GM21360 (cell line): ENCODE data around the gene KRTAP10-10.
"Not testable (repeated sequence)": the region's sequence is repeated elsewhere in the genome, so short reads cannot be mapped to it uniquely, and the experiment has no call there.

Experiments used
- ATAC-seq: cut with Tn5 transposase; IDR thresholded peaks from one replicate; pipeline ENCODE4 v1.9.1; 2021; ENCODE audit warnings: mild to moderate bottlenecking, moderate library complexity; ENCODE audit not compliant: unreplicated experiment

The KRTAP10-10 gene

DNA sequence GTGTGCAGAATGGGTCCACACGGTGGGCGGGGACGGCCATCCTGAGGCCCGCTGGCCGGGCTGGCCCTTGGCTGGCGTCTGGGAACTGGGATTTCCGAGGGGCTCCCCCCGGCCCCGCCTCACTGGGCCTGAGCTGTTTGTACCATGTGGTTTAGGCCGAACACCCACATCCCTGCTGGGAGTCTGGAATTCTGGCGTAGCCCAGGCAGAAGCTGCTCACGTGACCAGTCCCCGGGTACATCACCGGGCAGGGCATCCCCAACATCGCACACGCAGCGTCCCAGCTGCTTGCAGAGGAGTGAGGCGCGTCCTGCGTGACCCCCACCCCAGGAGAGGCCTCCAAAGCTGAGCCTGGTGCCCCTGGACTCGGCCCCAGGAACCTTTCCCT lies 34.7 kb upstream of the KRTAP10-10 start:
- ATAC-seq: no peak

DNA sequence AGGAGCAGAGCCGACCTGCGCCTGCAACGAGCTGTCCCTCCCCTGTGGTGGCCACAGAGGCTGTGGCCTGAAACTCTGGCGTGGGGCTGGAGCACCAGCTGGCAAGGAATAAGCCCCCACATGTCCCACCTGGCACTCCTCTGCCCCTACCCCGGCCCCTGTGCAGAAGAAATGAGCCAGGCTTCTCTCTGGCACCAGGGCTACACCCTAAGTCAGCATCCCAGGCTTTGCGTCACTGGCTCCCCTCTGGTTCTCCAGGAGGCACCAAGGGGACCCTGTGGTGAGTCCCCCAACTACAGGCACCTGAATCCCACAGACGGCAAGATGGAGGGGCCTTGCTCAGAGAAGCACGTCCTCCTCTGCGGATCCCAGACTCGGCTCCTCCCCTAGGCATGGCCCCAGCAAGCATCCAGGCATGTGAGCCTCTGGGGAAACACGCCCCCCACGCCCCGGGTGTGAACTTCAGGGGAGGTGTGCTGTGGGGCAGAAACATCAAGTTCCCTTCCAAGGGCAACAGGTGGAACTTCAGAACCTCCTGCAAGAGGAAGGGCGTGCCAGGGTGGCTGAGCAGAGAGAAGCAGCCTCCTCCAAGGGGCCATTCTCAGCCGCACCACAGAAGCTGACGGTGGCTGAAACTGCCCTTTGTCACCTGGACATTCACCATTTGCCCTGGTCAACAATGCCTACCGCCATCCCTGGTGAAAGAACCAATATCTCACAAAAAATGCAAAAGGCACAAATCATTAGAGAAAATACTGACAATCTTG lies 33.9 kb upstream of the KRTAP10-10 start:
- ATAC-seq: no peak

DNA sequence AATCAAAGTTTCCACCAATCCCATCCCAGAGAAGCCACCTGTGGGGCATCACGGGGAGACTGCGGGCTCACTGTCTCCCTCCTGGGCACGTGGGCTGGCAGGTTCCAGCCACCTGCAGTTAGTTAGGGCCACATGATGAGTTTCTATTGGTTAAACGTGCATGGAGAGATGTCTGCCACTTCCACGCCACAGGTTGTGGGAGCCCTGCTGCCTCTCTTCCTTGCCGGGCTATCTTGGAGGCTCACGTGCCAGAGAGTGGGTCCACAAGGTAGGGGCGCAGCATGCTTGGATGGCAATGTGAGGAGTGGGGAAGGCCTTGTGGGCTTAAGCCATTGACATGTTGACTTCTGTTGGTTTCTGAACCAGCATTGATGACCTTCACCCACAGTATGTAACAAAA lies 33.2 kb upstream of the KRTAP10-10 start:
- no peak for ATAC-seq

DNA sequence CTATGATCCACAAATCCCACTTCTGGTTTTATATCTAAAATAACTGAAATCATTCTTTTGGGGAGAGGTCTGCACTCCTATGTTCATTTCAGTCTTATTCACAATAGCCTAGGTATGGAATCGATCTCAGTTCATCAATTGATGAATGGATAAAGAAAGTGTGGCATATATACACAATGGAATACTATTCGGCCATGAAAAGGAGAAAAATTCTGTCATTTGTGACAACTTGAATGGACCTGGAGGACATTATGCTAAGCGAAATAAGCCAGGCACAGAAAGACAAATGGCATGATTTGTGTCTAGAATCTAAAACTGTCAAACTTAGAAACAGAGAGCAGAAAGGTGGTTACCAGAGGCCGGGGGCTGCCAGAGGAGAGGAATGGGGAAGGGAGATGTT lies 30.7 kb upstream of the KRTAP10-10 start:
- ATAC-seq: no peak

DNA sequence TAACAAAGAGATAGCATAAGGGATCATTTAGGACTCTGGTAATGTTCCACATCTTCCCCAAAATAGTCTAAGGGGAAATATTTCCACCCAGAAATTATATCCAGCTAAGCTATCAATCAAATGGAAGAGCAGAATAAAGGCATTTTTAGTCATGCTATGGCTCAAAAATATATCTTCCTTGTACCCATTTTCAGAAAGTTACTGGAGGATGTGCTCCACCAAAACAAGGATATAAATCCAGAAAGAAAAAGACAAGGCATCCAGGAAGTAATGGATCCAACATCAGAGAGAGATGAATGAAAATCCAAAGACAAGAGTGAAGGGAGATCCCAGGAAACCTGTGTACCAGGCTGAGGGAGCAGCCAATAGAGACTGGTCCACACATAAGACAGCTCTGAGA lies 28.0 kb upstream of the KRTAP10-10 start:
- ATAC-seq: no peak

DNA sequence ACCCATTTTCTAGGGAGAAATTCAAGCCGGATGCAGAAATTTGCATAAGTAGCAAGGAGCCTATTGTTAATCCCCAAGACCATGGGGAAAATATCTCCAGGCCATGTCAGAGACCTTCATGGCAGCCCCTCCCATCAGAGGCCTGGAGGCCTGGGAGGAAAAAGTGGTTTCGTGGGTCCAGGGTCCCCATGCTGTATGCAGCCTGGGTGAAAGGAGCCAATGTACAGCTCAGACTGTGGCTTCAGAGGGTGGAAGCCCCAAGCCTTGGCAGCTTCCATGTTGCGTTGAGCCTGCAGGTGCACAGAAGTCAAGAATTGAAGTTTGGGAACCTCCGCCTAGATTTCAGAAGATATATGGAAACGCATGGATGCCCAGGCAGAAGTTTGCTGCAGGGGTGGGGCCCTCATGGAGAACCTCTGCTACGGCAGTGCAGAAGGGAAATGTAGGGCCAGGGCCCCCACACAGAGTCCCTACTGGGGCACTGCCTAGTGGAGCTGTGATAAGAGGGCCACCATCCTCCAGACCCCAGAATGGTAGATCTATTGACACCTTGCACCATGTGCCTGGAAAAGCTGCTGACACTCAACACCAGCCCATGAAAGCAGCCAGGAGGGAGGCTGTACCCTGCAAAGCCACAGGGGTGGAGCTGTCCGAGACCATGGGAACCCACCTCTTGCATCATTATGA lies 26.9 kb upstream of the KRTAP10-10 start:
- not testable (repeated sequence) for ATAC-seq

DNA sequence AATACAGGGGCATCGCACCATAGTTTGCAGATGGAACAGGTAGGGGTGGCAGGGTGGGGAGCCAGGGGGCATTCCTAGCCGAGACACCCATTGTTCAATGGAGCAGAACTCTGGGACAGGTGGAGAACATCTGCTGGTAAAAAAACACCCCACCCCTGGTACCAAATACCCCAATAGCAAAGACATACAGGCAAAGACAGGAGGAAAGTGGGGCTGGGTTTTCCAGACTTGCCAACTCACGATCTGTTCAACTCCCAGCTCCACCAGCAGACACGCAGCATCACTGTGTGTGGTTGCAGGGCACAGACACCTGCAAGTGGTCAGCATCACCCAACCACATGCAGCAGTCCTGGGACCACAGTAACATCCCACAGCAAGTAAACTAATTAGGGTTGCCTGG lies 25.6 kb upstream of the KRTAP10-10 start:
- no peak for ATAC-seq

DNA sequence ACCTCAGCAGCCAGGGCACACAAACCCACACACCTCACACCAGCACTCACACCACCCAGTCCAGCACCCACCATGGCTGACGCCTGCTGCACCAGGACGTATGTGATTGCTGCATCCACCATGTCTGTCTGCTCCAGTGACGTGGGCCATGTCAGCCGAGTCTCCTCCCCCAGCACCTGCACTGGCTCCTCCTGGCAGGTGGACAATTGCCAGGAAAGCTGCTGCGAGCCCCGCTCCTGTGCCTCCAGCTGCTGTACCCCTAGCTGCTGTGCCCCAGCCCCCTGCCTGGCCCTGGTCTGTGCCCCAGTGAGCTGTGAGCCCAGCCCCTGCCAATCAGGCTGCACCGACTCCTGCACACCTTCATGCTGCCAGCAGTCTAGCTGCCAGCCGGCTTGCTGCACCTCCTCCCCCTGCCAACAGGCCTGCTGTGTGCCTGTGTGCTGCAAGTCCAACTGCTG lies 25.1 kb upstream of the KRTAP10-10 start, which contains the start of gene KRTAP10-8:
KRTAP10-8 (plus strand) TSS at position 51 of the 458 bp plus-strand sequence; CDS start at position 73, 22 bp downstream.
- no peak for ATAC-seq

DNA sequence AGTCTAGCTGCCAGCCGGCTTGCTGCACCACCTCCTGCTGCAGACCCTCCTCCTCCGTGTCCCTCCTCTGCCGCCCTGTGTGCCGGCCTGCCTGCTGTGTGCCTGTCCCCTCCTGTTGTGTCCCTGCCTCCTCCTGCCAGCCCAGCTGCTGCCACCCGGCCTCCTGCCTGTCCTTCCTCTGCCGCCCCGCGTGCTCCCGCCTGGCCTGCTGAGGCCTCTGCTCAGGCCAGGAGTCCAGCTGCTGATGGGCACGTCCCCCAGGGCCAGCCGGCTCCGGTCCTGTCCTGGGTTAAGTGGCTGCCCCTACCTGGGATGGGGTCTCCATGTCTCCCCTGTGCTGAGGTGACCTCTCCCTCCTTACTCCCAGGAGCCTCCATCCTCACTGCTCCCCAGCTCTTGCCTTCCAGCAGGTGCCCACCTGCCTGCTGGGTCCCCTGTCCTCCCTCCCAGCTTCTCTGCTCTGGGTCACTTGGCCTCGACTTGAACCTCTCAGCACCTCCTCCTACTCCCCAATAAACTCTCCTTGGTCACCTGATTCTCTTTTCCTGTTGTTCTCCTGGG lies 24.4 kb upstream of the KRTAP10-10 start:
- no peak for ATAC-seq

DNA sequence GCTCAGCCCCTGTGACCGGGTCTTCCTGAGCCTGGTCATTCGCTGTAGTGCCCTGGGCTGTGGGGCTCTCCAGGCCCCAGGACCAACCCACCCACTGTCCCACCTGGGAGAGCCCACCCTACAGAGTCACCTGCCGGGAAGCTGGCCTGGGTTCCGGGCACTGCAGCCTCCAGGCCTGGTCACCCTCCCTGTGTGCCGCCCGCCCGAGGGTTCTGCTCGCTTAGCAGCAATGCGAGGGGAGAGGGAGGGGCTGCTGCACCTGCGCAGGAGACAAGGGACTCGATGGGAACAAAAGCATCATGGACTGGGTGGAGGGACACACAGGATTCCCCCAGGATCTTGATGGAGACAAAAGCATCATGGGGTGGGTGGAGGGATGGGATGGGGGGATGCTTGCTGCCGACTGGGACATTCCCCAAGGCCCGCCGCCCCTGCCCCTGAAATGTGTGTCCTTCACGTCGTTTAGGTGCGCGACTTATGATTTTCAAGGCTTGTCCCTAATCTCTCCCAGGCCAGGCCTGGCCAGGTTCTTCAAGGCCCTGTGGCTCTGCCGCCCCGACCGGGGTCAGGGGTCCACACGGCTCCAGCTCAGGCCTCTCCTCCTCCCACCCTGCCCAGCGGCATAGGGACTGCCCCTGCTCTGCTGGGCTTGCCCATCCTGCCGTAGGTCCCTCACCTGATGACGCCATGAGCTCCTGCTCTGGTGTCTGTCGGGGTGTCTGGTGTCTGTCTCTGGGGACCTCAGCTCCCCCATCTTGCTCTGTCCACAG lies 23.6 kb upstream of the KRTAP10-10 start:
- ATAC-seq: no peak

DNA sequence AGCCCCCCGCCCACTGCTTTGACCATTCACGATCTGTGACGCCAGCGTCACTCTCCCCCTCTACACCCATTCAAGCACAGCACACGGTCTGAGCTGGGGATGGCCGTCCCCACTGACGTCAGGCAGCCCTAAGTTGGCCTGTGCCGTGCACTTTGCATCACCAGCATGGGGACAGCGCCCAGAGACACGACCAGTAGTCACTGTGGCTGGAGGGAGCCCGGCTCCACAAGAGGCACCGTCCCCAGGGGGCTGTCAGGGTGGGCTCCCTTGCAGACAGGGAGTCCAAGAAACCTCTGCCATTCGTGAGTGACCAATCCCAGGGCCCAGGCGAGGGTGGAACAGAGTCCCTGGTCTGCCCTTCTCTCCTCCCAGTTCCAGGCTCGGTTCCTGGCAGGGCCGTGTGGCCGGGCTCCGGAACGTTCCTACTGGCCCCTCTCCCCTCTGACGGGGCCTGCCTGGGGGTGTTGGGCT lies 23.0 kb upstream of the KRTAP10-10 start:
- ATAC-seq: no peak

DNA sequence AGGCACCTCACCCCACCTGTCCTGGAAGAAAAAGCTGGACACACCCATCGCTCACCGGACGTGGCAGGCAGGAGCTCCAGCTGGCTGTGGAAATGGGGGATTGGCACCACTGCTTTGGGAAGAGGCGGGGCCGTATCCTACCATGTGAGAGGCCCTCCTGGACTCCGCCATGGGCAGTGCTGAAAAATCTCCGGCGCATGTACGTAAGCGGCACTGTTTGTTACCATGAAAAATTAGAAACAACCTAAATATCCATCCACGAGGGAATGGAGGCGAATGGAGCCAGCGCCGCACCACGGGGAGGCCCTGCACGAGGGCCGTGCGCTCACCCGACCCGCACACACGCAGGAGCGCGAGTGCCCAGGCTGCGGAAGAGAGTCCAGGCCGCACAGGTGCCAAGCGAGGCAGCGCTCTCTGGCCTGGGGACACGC lies 22.2 kb upstream of the KRTAP10-10 start:
- ATAC-seq: no peak

DNA sequence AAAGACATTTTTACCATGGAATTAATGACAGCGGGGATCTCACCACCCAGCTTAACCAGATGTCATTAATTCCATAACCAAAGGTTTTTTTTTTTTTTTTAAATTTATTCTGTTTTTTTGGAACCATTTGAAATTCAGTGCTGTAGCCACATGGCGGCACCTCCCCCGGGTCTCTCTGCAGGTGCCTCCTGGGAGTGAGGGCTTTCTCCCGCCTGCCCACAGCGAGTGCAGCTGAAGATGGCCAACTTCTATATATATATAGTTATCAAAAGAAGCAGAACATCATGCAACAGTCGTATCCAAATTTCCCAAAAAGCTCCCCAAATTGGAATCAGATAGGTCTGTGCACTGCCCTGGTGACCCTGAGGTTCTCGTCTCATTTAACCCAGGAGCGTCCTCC lies 21.7 kb upstream of the KRTAP10-10 start:
- ATAC-seq: no peak

DNA sequence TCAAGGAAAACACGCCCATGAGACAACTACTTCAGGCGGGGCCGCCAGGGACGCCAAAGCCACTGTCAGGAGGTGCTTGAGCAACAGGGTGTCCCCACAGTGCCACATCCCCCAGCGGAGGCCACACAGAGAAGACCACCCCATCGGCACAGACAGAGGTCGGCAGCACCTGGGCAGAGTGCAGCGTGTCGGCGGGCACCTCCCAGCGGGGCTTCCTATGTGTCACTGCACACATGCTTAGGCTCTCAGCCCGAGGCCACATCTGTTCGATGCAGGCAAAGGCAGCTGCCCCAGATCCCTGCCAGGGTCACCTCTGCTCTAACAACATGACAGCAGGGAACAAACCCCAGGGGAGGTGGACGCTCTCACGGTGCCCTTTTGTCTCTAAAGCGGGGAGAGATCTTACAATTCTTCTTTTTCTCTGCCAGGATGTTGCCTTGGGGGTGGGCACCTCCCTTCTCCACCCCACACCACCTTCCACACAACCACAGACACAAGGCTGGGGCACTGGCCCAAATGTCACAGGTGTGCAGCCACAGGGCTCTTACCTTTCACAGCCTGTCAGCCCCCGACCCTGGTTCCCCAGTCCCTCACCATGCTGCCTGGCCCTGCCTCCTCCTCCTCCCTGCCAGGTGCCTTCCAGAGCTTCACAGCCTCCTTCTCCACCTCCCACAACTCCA lies 21.1 kb upstream of the KRTAP10-10 start:
- no peak for ATAC-seq

DNA sequence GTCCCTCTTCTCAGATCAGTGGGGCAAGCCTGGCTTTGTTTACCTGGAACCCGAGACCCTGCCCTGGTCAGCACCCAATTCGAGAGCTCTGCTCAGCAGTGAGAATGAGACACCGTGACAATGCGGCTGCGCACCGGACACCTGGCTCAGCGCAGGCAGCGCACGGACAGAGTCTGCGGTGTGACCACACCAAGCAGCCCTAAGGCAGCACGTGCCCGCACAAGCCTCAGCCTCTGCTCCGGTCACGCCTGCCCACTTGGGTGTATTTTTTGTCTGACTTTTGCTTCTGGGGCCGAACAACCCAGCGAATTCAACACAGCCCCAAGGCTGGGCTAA lies 20.6 kb upstream of the KRTAP10-10 start:
- ATAC-seq: no peak

DNA sequence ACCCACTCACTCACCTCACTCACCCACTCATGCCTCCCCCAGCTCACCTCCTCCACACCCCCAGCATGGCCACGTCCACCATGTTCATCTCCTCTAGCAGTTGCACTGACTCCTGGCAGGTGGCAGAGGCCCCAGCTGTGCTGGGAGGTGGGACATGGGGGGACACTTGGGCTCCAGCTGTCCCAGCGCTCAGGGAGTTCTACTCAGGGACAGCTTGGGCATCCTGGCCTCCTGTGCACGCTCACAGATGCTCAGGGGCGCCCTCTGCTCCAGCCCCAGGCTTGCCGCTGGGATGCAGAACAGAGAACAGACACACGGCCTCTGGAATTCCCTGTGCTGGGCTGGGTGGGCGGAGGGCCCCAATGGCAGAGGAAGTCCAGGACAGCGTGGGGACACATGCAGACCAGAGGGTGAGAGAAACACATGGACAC lies 20.1 kb upstream of the KRTAP10-10 start:
- ATAC-seq: no peak

DNA sequence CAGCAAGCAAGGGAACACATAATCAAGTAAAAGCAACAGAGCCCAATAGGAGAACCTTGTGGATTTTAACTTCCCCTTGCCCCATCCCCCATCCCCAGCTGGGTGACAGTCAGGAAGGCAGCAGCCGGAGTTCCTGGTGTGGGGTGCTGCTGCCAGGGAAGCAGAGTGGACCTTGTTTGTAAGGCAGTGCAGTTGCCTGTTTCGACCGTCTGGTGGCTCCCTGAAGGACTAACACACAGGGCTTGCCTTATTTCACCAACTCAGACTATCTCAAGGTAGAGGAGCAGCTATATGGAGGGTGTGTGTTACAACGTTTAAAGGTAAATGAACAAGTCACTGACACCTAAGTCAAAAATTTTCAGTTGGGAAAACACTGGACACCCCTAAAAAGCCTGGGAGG lies 18.7 kb upstream of the KRTAP10-10 start:
- ATAC-seq: no peak

DNA sequence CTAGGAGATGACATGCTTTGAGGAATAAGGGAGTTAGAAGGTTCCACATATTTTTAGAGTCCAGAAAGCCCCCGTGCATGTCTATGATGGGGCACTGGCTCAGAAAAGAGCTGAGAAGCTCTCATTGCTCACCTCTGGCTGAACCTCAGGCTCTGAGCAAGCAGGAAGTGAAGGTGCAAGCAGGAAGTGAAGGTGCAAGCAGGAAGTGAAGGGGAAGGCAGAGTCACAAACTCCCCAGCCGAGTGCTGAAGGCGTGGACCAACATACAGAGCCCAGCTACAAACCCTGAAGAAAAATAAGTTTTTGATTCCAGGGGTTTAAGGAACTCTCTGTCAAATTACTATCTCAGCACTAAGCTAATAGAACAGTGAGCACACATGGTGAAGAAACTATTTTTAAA lies 18.2 kb upstream of the KRTAP10-10 start:
- no peak for ATAC-seq

DNA sequence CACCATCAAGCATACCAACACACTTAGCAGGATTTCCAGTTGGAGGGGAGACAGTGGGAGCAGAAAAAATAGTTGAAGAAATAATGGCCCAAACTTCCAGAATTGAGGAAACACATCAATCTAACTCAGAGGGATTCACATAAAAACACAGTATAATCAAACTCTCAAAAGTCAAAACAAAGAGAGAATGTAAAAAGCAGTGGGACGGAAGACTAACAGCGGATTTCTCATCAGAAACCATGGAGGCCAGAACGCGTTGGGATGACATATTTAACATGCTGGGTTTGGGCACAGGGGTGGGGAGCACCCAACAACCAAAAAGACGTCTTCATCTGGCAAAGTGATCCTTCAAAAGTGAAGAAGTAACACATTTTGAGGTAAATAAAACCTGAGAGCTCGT lies 17.3 kb upstream of the KRTAP10-10 start:
- no peak for ATAC-seq

DNA sequence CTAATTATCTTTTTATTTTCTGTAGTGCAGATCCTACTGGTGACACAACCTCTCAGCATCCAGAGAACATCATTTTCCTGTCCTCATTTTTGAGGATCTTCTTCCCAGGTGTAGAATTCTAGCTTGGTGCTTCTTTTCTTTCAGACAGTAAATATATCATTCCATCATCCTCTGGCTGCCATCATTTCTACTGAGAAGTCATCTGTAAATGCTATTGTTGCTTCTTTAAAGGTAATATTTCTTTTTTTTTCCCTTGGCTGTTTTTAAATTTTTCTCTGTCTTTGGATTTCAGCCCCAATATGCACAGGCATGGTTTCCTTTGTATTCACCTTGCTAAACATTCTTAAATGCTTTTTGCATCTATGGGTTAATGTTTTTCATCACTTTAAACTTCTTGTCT lies 13.6 kb upstream of the KRTAP10-10 start:
- ATAC-seq: no peak

DNA sequence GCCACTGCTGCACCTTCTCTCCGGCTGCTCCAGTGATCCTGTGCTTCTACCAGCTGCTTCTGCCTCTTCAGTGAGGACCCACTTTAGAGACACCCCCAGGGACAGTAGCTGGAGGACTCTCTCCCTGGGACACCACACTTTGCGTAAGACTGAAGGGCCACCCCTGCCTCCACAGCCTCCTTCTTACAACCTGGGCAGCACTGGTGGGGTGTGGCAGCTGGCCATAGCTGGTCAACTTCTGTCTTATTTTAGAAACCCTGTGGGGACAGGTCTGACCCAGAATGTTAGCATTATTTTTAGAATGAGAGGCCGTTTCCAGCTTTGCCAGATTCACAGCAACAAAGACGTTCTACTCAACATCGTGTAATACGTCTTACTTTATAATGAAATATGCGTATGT lies 11.4 kb upstream of the KRTAP10-10 start:
- ATAC-seq: no peak
